ENCODE data around the gene KIF26B.

GRCh38 chr1:245615001-245615400 is 460.2 kb downstream of the KIF26B start:
- TF ChIP-seq, protein P1, sequence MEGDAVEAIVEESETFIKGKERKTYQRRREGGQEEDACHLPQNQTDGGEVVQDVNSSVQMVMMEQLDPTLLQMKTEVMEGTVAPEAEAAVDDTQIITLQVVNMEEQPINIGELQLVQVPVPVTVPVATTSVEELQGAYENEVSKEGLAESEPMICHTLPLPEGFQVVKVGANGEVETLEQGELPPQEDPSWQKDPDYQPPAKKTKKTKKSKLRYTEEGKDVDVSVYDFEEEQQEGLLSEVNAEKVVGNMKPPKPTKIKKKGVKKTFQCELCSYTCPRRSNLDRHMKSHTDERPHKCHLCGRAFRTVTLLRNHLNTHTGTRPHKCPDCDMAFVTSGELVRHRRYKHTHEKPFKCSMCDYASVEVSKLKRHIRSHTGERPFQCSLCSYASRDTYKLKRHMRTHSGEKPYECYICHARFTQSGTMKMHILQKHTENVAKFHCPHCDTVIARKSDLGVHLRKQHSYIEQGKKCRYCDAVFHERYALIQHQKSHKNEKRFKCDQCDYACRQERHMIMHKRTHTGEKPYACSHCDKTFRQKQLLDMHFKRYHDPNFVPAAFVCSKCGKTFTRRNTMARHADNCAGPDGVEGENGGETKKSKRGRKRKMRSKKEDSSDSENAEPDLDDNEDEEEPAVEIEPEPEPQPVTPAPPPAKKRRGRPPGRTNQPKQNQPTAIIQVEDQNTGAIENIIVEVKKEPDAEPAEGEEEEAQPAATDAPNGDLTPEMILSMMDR (IDR thresholded peaks at IDR 0.05; ENCODE audit: low read length): no peak
- no peak for TF ChIP-seq EZH2 (IDR thresholded peaks at IDR 0.05; ENCODE audit: borderline replicate concordance, low read length)
